Immature natural killer cell (primary cell): ENCODE results near the gene EPHB4. TPM values are rescaled to one million over a fixed set of nuclear protein-coding genes. Genes with fewer than 3 reads are reported as not detected.
A peak's percentile ranks its signal among the peaks of the same experiment; 100 is the strongest.

ENCODE experiments used
- DNase-seq, 3 donors: peaks; one replicate each; pipeline ENCODE4 v3.0.0; 2022; ENCODE audit warnings: mixed read lengths in 1 of 3
- H3K27ac Mint-ChIP-seq, 6 donors: one replicate each; pipeline ENCODE4 v1.8.0; 2020; ENCODE audit warnings: mixed read lengths in 6 of 6, mild to moderate bottlenecking in 5 of 6, inconsistent platforms in 4 of 6, moderate library complexity in 3 of 6
- H3K27me3 Mint-ChIP-seq, 3 donors: one replicate each; pipeline ENCODE4 v1.8.0; 2020 to 2021; ENCODE audit warnings: low read depth in 3 of 3, mild to moderate bottlenecking in 3 of 3, mixed read lengths in 3 of 3, moderate library complexity in 3 of 3, inconsistent platforms in 1 of 3
- H3K36me3 Mint-ChIP-seq, 3 donors: one replicate each; pipeline ENCODE4 v1.8.0; 2020; ENCODE audit warnings: mixed read lengths in 3 of 3, inconsistent platforms in 2 of 3, mild to moderate bottlenecking in 2 of 3
- H3K4me1 Mint-ChIP-seq, 2 donors: one replicate each; pipeline ENCODE4 v1.8.0; 2020; ENCODE audit warnings: inconsistent platforms in 2 of 2, mild to moderate bottlenecking in 2 of 2, mixed read lengths in 2 of 2, moderate library complexity in 1 of 2
- H3K4me3 Mint-ChIP-seq, 5 donors: one replicate each; pipeline ENCODE4 v1.8.0; 2020; ENCODE audit warnings: mild to moderate bottlenecking in 5 of 5, mixed read lengths in 5 of 5, inconsistent platforms in 3 of 5, moderate library complexity in 3 of 5
- H3K9me3 Mint-ChIP-seq, 6 donors: one replicate each; pipeline ENCODE4 v1.8.0; 2020; ENCODE audit warnings: mild to moderate bottlenecking in 6 of 6, mixed read lengths in 6 of 6, inconsistent platforms in 4 of 6, moderate library complexity in 3 of 6
- polyA plus RNA-seq, 3 donors: library from polyadenylated mRNA; unstranded; fragments of 300-500 nt; fragmentation: Illumina TruSeq; gene quantifications; one replicate each; pipeline ENCODE4 v1.2.3, GENCODE V29; 2021

EPHB4 gene
- polyA plus RNA-seq, 3 donors from 2014 or later: 0.37 TPM; not detected in 2

- H3K4me3 Mint-ChIP-seq: peak overlapping the region; percentile 87 to 93 (median 87)
- peak; percentile 68 to 72 (median 71) for DNase-seq
- H3K27me3 Mint-ChIP-seq: peaks cover 2 to 5% (median 2%) of the 10 kb centered on the region in 3 donors
- H3K36me3 Mint-ChIP-seq: no peaks in the 10 kb centered on the region
- H3K9me3 Mint-ChIP-seq: no peaks in the 10 kb centered on the region
- H3K27ac Mint-ChIP-seq: peak overlapping the region in 5 of 6 donors; percentile 51 to 88 (median 86)
- H3K4me1 Mint-ChIP-seq: peaks cover 10 to 11% of the 10 kb centered on the region in 2 donors
Measured at GRCh38 chr7:100837099-100837836, 9.9 kb upstream of the EPHB4 start.

DNA sequence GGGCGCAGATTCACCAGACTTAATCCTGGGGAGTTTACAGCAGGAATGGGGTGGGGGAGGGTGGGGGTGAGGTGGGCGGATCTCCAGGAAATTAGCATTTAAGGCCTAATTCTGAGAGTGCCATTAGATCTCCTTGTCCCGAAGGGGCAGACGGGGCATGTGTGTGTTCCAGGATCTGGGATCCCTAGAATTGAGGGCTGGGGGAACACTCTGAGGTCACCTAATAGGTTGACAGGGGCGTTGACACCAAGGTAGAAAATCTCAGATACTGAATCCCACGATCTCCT is 9.4 kb upstream of the EPHB4 start:
- H3K36me3 Mint-ChIP-seq: no peaks in the 10 kb centered on the region
- H3K9me3 Mint-ChIP-seq: no peaks in the 10 kb centered on the region
- H3K27ac Mint-ChIP-seq: peak overlapping the region in 3 of 6 donors; percentile 84 to 87 (median 86)
- H3K4me1 Mint-ChIP-seq: peaks cover 10 to 11% of the 10 kb centered on the region in 2 donors
- DNase-seq: no peak
- H3K27me3 Mint-ChIP-seq: peaks cover 2 to 5% (median 2%) of the 10 kb centered on the region in 3 donors
- H3K4me3 Mint-ChIP-seq: peak overlapping the region; percentile 87 to 93 (median 87)

- Mint-ChIP-seq H3K4me3 (peak overlapping the region; percentile 44 to 65 (median 64)), H3K27ac (peak overlapping the region in 3 of 6 donors; percentile 17 to 80 (median 23)), H3K27me3 (peaks cover 2 to 5% (median 2%) of the 10 kb centered on the region in 3 donors), H3K9me3 (no peaks in the 10 kb centered on the region), H3K36me3 (no peaks in the 10 kb centered on the region), H3K4me1 (peaks cover 10 to 11% of the 10 kb centered on the region in 2 donors)
- DNase-seq: no peak
Measured at GRCh38 chr7:100835903-100836811, 8.8 kb upstream of the EPHB4 start.

- Mint-ChIP-seq H3K27ac (no peak overlapping the region), H3K27me3 (peaks cover 3 to 11% (median 11%) of the 10 kb centered on the region in 3 donors), H3K4me1 (peaks cover 10 to 15% of the 10 kb centered on the region in 2 donors), H3K36me3 (no peaks in the 10 kb centered on the region), H3K9me3 (no peaks in the 10 kb centered on the region), H3K4me3 (no peak overlapping the region)
- no peak for DNase-seq
Measured at GRCh38 chr7:100832281-100832633, 4.9 kb upstream of the EPHB4 start.

DNA sequence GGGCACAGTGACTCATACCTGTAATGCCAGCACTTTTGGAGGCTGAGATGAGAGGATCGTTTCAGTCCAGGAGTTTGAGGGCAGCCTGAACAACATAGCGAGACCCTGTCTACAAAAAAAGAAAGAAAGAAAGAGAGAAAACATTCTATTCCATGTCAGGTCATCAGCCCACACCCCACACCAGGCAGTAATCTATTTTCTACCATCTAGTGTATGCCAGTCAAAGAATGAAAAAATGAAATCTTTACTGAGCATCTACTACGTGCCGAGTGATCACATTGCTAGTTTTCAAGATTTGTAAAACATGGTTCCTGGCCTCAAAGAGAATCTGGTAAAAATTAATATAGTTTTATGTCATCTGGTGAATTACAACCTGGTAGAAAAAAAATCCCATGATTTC is 3.1 kb upstream of the EPHB4 start:
- Mint-ChIP-seq H3K36me3 (peaks cover 0 to 2% (median 0%) of the 10 kb centered on the region in 3 donors), H3K27me3 (peaks cover 13 to 17% (median 13%) of the 10 kb centered on the region in 3 donors), H3K4me3 (no peak overlapping the region), H3K27ac (no peak overlapping the region), H3K4me1 (peaks cover 12 to 13% of the 10 kb centered on the region in 2 donors), H3K9me3 (no peaks in the 10 kb centered on the region)
- DNase-seq: no peak

GRCh38 chr7:100829150-100829716 is 1.9 kb upstream of the EPHB4 start:
- Mint-ChIP-seq H3K9me3 (peaks cover 0 to 2% (median 0%) of the 10 kb centered on the region in 6 donors), H3K4me3 (no peak overlapping the region), H3K36me3 (peaks cover 0 to 3% (median 0%) of the 10 kb centered on the region in 3 donors), H3K27me3 (peaks cover 14 to 19% (median 17%) of the 10 kb centered on the region in 3 donors), H3K27ac (no peak overlapping the region), H3K4me1 (peaks cover 12 to 13% of the 10 kb centered on the region in 2 donors)
- DNase-seq: no peak

GRCh38 chr7:100826514-100827329 is 601 bp downstream of the EPHB4 start:
- Mint-ChIP-seq H3K4me1 (peaks cover 12 to 13% of the 10 kb centered on the region in 2 donors), H3K36me3 (peaks cover 0 to 3% (median 0%) of the 10 kb centered on the region in 3 donors), H3K4me3 (peak overlapping the region; percentile 1 to 69 (median 15)), H3K27ac (no peak overlapping the region), H3K27me3 (peaks cover 14 to 26% (median 16%) of the 10 kb centered on the region in 3 donors), H3K9me3 (peaks cover 0 to 2% (median 0%) of the 10 kb centered on the region in 6 donors)
- no peak for DNase-seq

DNA sequence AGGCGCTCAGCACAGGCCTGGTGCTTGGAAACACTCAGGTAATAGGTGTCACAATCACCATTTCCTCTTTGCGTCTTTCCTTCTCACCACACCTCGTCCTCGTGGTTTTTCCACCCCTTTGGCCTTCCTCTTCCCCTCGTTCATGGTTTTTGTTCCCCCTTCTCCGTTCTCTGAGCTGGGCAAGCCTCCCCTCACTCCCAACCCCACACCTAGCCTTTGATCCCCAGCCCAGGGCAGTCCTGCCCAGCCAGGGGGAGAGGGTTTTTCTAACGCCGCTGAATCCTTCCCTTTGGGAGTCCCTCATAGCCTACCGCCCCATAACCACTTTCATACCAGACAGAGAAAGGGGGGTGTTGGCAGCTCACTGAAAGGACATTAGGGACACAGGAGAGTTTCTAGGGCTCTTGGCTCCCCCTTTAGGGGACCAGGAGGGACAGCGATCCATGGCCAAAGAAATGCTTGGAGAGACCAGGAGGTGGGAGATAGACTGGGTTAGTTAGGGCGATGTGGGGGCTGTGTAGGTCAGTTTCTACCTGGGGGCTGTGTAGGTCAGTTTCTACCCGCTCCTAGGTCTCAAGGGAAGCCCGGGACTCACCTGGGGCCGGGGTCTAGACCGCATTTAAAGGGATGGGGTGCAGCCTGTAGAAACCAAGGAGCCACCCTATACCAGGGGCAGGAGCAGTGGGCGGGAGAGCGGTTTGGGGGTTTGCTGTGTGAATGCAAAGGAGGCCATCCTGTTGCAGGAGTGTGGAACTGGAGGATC is 1.4 kb downstream of the EPHB4 start:
- Mint-ChIP-seq H3K27me3 (peaks cover 14 to 26% (median 16%) of the 10 kb centered on the region in 3 donors), H3K4me3 (peak overlapping the region in 4 of 5 donors; percentile 4 to 69 (median 11)), H3K27ac (no peak overlapping the region), H3K9me3 (peaks cover 0 to 2% (median 0%) of the 10 kb centered on the region in 6 donors), H3K36me3 (peaks cover 0 to 3% (median 0%) of the 10 kb centered on the region in 3 donors), H3K4me1 (peaks cover 12 to 13% of the 10 kb centered on the region in 2 donors)
- no peak for DNase-seq

DNA sequence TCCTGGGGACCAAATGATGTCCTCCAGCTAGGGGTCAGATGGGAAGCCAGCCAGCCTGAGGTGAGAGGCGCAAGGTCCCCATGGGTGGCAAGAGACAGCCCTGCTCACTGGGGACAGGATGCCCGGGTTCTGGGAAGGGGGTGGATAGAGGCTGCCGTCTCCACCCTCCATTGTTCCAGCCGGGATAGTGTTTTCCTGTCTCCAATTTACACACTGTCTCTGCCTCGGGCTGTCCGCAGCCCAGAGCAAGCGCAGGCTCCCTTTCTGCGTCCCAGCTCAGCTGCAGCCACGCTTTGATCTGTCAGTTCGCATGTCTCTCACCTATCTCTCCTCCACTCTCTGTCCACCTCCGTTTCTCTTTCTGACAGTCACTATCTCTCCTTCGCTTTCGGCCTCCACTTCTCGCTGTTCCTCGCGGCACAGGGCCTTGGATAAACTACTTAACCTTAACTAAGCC is 2.1 kb downstream of the EPHB4 start:
- peaks cover 16 to 26% (median 16%) of the 10 kb centered on the region in 3 donors for H3K27me3 Mint-ChIP-seq
- no peak for DNase-seq
- no peak overlapping the region for H3K4me3 Mint-ChIP-seq
- H3K4me1 Mint-ChIP-seq: peaks cover 12 to 13% of the 10 kb centered on the region in 2 donors
- peaks cover 0 to 2% (median 0%) of the 10 kb centered on the region in 6 donors for H3K9me3 Mint-ChIP-seq
- no peak overlapping the region for H3K27ac Mint-ChIP-seq
- H3K36me3 Mint-ChIP-seq: peaks cover 0 to 3% (median 0%) of the 10 kb centered on the region in 3 donors

- Mint-ChIP-seq H3K27me3 (peaks cover 16 to 25% (median 16%) of the 10 kb centered on the region in 3 donors), H3K4me1 (peaks cover 12 to 13% of the 10 kb centered on the region in 2 donors), H3K36me3 (peaks cover 0 to 3% (median 0%) of the 10 kb centered on the region in 3 donors), H3K4me3 (no peak overlapping the region), H3K9me3 (peaks cover 0 to 2% (median 0%) of the 10 kb centered on the region in 6 donors), H3K27ac (no peak overlapping the region)
- DNase-seq: no peak
Measured at GRCh38 chr7:100824499-100825214, 2.7 kb downstream of the EPHB4 start.

GRCh38 chr7:100823534-100823933 is 3.8 kb downstream of the EPHB4 start:
- Mint-ChIP-seq H3K4me3 (no peak overlapping the region), H3K4me1 (peaks cover 11 to 12% of the 10 kb centered on the region in 2 donors), H3K27ac (no peak overlapping the region), H3K9me3 (peaks cover 0 to 2% (median 0%) of the 10 kb centered on the region in 6 donors), H3K27me3 (peaks cover 15 to 21% (median 16%) of the 10 kb centered on the region in 3 donors), H3K36me3 (peaks cover 0 to 3% (median 0%) of the 10 kb centered on the region in 3 donors)
- no peak for DNase-seq

GRCh38 chr7:100823140-100823525 is 4.2 kb downstream of the EPHB4 start:
- H3K9me3 Mint-ChIP-seq: peaks cover 0 to 2% (median 0%) of the 10 kb centered on the region in 6 donors
- H3K36me3 Mint-ChIP-seq: peaks cover 0 to 3% (median 0%) of the 10 kb centered on the region in 3 donors
- peaks cover 10 to 12% of the 10 kb centered on the region in 2 donors for H3K4me1 Mint-ChIP-seq
- peaks cover 13 to 21% (median 16%) of the 10 kb centered on the region in 3 donors for H3K27me3 Mint-ChIP-seq
- H3K27ac Mint-ChIP-seq: no peak overlapping the region
- H3K4me3 Mint-ChIP-seq: no peak overlapping the region
- DNase-seq: no peak
